Measurements from ENCODE around the gene MPEG1. TPM values are rescaled to one million over a fixed set of nuclear protein-coding genes. Genes with fewer than 3 reads are reported as not detected.

The MPEG1 gene
- total RNA-seq, 1 experiment from 2014 or later, result not detected

- H3K14ac ChIP-seq (ENCODE audit: insufficient read depth, low read length), result no peak overlapping the region
- H2AK5ac ChIP-seq (ENCODE audit: insufficient read length, low read length), result no peak overlapping the region
- H4K5ac ChIP-seq (ENCODE audit: insufficient read length, low read depth, low read length), result no peak overlapping the region
- no peak overlapping the region for H2BK120ac ChIP-seq (ENCODE audit: low read depth, low read length, poor library complexity, severe bottlenecking)
- H3K27me3 ChIP-seq (ENCODE audit: insufficient read depth, low read length), result no peaks in the 10 kb centered on the region
- H3K4ac ChIP-seq (ENCODE audit: low read depth, low read length), result no peak overlapping the region
- Mint-ChIP-seq H3K27me3 (ENCODE audit: low read depth) (no peaks in the 10 kb centered on the region; the same call in 1 of the 2 replicates), H3K27ac (no peak overlapping the region), H3K36me3 (ENCODE audit: insufficient read depth in 1 of 3, low read depth in 3 of 3) (peaks cover 4 to 11% (median 10%) of the 10 kb centered on the region in 3 experiments; a peak in 6 of 7 replicates), H3K4me3 (no peak overlapping the region), H3K4me1 (no peaks in the 10 kb centered on the region; a peak in 1 of 4 replicates), H3K9me3 (peaks cover 42 to 46% of the 10 kb centered on the region in 2 experiments)
- H3K23ac ChIP-seq (ENCODE audit: insufficient read length, low read depth, low read length), result no peak overlapping the region
- no peak overlapping the region for H2BK5ac ChIP-seq (ENCODE audit: insufficient read length, low read length)
- H3K23me2 ChIP-seq (ENCODE audit: insufficient read length, low read depth, low read length, poor library complexity, severe bottlenecking), result no peaks in the 10 kb centered on the region
- H4K8ac ChIP-seq (replicated peaks; ENCODE audit: insufficient read length, low read depth, low read length), result no peak overlapping the region
- no peaks in the 10 kb centered on the region for H4K20me1 ChIP-seq (ENCODE audit: control insufficient read depth, insufficient read depth, insufficient read length)
- H3K18ac ChIP-seq (ENCODE audit: insufficient read length, low read depth, low read length), result no peak overlapping the region
- H3K79me2 ChIP-seq (ENCODE audit: insufficient read depth, low read length), result no peaks in the 10 kb centered on the region
- no peak overlapping the region for H4K91ac ChIP-seq (ENCODE audit: insufficient read length, low read depth, low read length)
- peaks cover 12% of the 10 kb centered on the region for H3K9me3 ChIP-seq (ENCODE audit: control insufficient read depth, low read depth, low read length)
- H3K56ac ChIP-seq (ENCODE audit: insufficient read length, low read depth, low read length), result no peak overlapping the region
- H3K4me2 ChIP-seq (ENCODE audit: insufficient read depth, insufficient read length, low read length), result no peak overlapping the region
- H2AFZ ChIP-seq (ENCODE audit: low read length), result no peak overlapping the region
- no peaks in the 10 kb centered on the region for H3K4me1 ChIP-seq (ENCODE audit: insufficient read depth, low read length)
- no peak overlapping the region for H2BK20ac ChIP-seq (ENCODE audit: low read depth, low read length, poor library complexity, severe bottlenecking)
- TF ChIP-seq CTCF (conservative IDR thresholded peaks at IDR 0.05), result no peak
- H2BK12ac ChIP-seq (ENCODE audit: insufficient read length, low read depth, low read length), result no peak overlapping the region
- H3K27ac ChIP-seq (ENCODE audit: insufficient read length, low read depth, low read length), result no peak overlapping the region
- H3K79me1 ChIP-seq (ENCODE audit: insufficient read depth, low read depth, low read length, poor library complexity, severe bottlenecking), result no peaks in the 10 kb centered on the region
- no peak overlapping the region for H3K9ac ChIP-seq (ENCODE audit: extremely low read depth, insufficient read length, low read length)
- no peak for DNase-seq
- no peak overlapping the region for H2BK15ac ChIP-seq (ENCODE audit: low read depth, low read length)
- no CpG with 5 or more reads among the region's 1 CpG for WGBS (ENCODE audit: extremely low coverage, insufficient read length, low lambda C conversion rate)
- H3T11ph ChIP-seq (ENCODE audit: low read length), result no peak overlapping the region
Measured at GRCh38 chr11:59243633-59244032, 30.9 kb upstream of the MPEG1 start.
